Activated gamma-delta T cell treated with anti-CD3 and anti-CD28 coated beads, Interleukin-2, amount 50 U/mL, for 16 hours (primary cell): ENCODE data around the gene OR56B1.

ENCODE experiments used
- DNase-seq: peaks from one replicate; pipeline ENCODE4 v3.0.0-alpha.2; 2020; ENCODE audit warnings: low read depth

Gene OR56B1

DNA sequence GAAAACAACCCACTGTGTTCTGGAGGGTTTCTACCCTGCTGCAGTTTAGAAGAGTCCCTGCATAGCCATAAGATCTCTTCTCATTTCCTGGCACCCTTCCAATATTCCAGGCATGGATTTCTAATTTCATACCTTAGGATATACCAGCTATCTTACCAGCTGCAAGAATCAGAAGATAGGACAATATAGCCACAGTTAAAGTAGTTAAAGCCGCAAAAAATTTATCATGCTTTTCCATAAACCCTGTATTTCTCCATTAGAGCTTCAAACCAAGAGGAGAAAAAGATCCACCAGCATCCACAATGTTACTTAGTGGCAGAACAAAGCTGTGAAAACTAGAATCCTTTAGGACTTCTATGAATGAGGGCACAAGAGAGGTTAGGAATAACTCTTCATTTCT, 8.6 kb upstream of the OR56B1 start:
- DNase-seq, result no peak

DNA sequence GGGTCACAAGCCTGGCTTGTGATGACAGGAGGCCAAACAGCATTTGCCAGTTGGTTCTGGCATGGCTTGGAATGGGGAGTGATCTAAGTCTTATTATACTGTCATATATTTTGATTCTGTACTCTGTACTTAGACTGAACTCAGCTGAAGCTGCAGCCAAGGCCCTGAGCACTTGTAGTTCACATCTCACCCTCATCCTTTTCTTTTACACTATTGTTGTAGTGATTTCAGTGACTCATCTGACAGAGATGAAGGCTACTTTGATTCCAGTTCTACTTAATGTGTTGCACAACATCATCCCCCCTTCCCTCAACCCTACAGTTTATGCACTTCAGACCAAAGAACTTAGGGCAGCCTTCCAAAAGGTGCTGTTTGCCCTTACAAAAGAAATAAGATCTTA, 843 bp downstream of the OR56B1 start:
- no peak for DNase-seq

DNA sequence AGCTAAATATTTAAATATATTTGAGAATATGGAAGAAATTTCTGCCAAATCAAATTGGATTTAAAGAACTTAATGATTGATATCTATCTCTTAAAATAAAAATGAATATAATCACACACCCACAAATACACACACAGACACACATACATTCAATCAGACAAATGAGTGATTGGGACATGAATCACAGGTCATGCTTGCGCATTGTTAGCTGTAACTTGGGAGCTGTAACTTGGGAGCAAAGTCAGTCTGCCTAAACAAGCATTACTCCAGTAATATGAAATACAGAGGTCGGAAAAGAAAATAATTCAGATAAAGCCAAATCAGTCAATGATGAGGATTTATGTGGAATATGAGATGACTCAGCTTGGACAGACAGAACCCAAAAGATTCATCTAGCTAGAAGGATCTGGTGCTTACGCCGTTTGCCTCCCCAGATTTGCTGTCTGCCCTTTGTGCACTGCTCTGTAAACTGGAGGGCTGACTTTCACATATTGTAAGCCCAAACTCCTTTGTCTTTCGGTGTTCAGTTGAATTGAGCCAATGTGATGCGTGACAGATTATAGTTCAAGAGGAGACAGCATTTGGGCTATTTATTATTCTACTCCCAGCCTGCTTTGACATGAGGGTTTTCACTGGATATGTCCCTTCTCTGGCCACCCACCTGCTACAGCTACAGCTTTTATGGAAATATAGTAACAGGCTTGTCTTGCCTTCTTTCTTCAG, 1.6 kb downstream of the OR56B1 start:
- DNase-seq, result no peak

DNA sequence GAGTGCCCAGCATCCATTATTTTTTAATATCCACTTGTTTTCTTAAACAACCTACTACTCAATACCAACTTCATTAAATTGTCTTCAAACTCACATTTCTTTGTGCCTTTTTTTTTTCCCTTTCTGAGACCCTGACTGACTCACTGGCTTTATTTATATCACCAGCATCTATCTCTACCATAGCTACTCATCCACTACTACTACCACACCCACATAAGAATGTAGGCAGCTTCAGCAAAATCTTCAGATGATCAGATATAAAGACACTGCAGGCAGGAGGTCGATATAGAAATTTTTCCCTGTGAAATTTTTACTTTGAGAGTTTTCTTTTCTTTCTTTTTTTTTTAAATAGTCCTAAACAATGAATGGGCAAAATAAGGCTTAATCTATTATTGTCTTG, 2.2 kb downstream of the OR56B1 start:
- no peak for DNase-seq

DNA sequence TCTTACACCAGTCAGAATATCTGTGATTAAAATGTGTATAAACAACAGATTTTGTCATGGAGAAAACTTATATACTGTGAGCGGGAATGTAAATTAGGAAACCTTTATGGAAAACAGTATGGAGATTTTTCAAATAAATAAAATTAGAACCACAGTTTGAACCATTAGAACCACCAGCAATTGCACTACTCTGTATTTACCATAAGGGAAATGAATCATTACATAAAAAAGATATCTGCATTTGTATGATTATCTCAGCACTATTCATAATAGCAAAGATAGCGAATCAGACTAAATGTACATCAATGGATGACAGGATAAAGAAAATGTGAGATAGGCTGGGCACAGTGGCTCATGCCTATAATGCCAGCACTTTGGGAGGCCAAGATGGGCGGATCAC, 10.4 kb downstream of the OR56B1 start:
- DNase-seq, result no peak

DNA sequence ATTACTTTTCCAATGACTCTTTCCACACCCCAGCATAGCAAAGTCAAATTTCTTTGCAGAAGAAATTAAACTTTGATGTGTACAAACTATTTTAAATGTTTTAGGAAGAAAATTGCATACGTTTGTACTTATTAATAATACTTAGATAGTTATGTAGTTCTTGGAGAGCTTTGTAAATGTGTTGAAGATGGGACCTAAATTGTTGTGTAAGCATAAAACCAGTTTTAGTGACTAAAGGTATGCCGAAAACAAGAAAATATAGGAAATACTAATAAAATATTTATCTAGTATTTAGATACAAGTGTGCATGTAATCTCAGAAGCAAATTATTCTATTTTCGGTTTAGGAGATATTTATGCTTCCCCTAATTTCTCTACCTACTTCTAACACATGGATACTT, 13.6 kb downstream of the OR56B1 start:
- DNase-seq, result no peak

DNA sequence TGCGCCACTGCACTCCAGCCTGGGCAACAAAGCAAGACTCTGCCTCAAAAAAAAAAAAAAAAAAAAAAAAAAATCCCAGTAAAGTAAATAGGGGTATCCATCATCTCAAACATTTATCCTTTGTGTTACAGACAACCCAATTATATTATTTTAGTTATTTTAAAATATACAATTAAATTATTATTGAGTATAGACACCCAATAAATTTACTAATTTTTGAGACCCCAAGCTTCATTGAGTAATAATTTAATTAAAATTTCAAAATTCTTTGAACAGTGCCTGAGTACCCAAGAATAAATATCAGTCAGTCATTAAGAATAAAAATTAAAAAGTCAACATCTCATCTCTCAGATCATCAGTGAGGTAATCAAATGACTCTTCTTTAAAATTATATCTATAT, 17.7 kb downstream of the OR56B1 start, which contains the start of gene OR52N4:
TSS of gene OR52N4 (plus strand) at position 301 of the 400 bp plus-strand sequence. CDS start 498 bp downstream, outside the sequence.
- DNase-seq, result no peak

DNA sequence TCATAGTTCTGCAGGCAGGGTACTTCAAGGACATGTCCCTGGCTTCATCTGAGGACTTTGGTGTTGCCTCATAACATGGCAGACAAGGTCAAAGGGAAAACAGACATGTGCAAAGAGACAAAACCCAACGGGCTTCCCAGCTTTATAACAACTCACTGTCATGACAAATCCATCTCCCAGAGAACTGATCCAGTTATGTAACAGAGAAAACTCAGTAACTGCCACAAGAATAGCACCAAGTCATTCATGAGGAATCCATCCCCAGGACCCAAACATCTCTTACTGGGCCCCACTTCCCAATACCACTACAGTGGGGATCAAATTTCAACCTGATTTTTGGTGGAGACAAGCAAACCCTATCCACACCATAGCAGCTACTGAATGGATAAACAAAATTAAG, 30.8 kb downstream of the OR56B1 start:
- DNase-seq, result no peak

DNA sequence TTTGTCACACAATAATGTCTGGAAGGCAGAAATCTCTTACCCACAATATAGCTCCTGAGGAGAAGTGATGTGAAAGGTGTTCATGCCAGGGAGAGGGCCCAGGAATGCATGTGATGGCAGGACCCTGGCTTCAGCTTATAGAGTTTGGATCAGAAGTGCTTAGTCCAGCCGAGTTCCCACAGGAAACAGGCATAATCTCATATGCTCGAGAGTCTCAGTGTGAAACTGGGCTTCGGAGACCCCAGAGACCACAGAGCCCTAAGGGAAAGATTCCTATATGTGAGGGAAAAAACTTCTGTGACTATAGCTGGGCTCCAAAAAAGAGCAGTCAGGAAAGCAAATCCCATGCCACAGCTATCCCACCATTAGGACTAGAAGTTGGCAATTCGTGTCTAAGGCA, 47.0 kb downstream of the OR56B1 start, which contains the start of gene OR52N5:
TSS of gene OR52N5 (minus strand) at position 101 of the 400 bp plus-strand sequence. CDS start 4,721 bp downstream, outside the sequence.
- DNase-seq, result no peak
